ENCODE results near the gene TRPC1.
"Not testable (repeated sequence)": the region's sequence is repeated elsewhere in the genome, so short reads cannot be mapped to it uniquely, and the experiment has no call there.

TRPC1 gene

DNA sequence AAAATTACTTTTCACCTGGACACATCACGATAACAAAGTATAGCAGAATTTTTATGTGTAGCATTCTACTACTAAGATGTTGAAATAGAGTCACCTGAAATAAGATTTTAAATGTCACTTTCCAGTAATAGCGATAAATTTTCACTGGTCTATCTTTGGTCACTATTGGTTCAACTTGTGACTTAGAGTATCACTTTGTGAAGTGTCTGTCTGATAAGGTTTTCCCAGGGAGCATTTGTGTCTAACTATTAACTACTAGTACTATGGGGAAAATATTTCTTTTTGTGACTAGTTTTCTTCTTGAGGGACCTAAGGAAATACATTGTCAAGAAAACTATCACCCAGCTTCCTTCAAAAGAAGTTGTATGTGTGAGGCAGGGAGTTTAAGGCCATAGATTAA is 11.0 kb downstream of the TRPC1 start:
- H3K36me3 ChIP-seq, result no peaks in the 10 kb centered on the region
- H3K4me3 ChIP-seq (ENCODE audit: low read depth, low read length), result no peak overlapping the region
- TF ChIP-seq, protein P1, sequence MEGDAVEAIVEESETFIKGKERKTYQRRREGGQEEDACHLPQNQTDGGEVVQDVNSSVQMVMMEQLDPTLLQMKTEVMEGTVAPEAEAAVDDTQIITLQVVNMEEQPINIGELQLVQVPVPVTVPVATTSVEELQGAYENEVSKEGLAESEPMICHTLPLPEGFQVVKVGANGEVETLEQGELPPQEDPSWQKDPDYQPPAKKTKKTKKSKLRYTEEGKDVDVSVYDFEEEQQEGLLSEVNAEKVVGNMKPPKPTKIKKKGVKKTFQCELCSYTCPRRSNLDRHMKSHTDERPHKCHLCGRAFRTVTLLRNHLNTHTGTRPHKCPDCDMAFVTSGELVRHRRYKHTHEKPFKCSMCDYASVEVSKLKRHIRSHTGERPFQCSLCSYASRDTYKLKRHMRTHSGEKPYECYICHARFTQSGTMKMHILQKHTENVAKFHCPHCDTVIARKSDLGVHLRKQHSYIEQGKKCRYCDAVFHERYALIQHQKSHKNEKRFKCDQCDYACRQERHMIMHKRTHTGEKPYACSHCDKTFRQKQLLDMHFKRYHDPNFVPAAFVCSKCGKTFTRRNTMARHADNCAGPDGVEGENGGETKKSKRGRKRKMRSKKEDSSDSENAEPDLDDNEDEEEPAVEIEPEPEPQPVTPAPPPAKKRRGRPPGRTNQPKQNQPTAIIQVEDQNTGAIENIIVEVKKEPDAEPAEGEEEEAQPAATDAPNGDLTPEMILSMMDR (IDR thresholded peaks at IDR 0.05; ENCODE audit: low read depth, low read length), result no peak
- no peaks in the 10 kb centered on the region for H3K9me3 ChIP-seq (ENCODE audit: severe bottlenecking)
- no peak overlapping the region for H3K27ac ChIP-seq
- no peaks in the 10 kb centered on the region for H3K27me3 ChIP-seq (ENCODE audit: insufficient read depth, low read depth, severe bottlenecking)
- no peak for DNase-seq

DNA sequence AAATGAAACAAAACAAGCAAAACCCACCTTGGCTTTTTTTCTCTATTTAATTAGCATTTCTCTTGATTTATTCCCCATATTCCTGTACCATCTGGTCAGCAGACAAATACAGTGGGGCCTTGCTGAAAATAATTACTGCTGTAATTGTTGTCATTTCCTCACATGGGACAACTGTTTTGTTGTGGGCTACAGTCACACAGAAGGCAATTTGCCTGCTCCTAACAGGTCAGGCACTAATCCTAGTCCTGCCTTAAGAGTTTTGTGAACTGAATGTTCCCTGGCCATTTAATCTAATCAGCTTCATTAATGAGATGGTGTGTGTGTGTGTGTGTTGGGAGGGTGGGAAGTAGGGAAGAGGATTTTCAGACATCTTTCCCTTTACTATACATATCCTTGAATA is 11.6 kb downstream of the TRPC1 start:
- H3K27ac ChIP-seq, result no peak overlapping the region
- no peaks in the 10 kb centered on the region for H3K27me3 ChIP-seq (ENCODE audit: insufficient read depth, low read depth, severe bottlenecking)
- TF ChIP-seq, protein P1 (IDR thresholded peaks at IDR 0.05; ENCODE audit: low read depth, low read length), result no peak
- no peaks in the 10 kb centered on the region for H3K36me3 ChIP-seq
- H3K4me3 ChIP-seq (ENCODE audit: low read depth, low read length), result no peak overlapping the region
- no peaks in the 10 kb centered on the region for H3K9me3 ChIP-seq (ENCODE audit: severe bottlenecking)
- DNase-seq, result peak; percentile 23

DNA sequence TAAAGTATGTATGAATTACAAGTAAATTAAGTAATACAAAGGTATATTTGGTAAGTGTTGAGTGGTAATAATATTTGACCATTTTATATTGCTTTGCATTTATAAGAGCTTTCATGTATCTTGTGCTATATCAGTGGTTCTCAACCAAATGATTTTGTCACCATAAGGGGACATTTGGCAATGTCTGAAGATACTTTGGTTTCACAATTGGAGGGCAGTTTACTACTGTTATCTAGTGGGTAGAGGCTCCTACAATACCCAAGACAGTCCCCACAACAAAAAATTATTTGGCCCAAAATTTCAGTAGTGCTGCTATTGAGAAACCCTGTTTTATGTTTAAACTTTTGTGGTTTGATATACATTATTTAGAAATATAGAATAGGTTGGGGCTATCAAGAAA is 14.6 kb downstream of the TRPC1 start:
- Histone ChIP-seq H3K27ac (no peak overlapping the region), H3K27me3 (ENCODE audit: insufficient read depth, low read depth, severe bottlenecking) (no peaks in the 10 kb centered on the region), H3K36me3 (no peaks in the 10 kb centered on the region), H3K4me3 (ENCODE audit: low read depth, low read length) (no peak overlapping the region), H3K9me3 (ENCODE audit: severe bottlenecking) (no peaks in the 10 kb centered on the region)
- no peak for DNase-seq
- TF ChIP-seq, protein P1 (IDR thresholded peaks at IDR 0.05; ENCODE audit: low read depth, low read length), result no peak

DNA sequence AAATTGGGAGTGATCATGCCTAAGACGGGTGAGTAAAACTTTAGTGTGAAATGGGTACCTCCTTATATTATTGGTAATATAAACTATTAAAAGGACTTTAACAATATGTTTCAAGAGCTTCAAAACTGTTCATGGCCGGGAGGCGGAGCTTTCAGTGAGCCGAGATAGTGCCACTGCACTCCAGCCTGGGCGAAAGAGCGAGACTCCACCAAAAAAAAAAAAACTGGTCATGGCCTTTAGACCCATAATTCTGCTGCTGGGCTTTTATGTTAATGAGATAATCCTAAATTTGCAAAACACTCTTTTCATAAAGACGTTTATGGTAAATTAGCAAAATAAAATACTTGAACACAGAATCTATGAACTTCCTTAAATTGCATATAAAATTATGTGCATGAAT is 22.8 kb downstream of the TRPC1 start:
- Histone ChIP-seq H3K27ac (no peak overlapping the region), H3K27me3 (ENCODE audit: insufficient read depth, low read depth, severe bottlenecking) (no peaks in the 10 kb centered on the region), H3K36me3 (peaks cover 12% of the 10 kb centered on the region; the same call in 1 of the 2 replicates), H3K4me3 (ENCODE audit: low read depth, low read length) (no peak overlapping the region), H3K9me3 (ENCODE audit: severe bottlenecking) (peaks cover 2% of the 10 kb centered on the region)
- TF ChIP-seq, protein P1 (IDR thresholded peaks at IDR 0.05; ENCODE audit: low read depth, low read length), result no peak
- no peak for DNase-seq

DNA sequence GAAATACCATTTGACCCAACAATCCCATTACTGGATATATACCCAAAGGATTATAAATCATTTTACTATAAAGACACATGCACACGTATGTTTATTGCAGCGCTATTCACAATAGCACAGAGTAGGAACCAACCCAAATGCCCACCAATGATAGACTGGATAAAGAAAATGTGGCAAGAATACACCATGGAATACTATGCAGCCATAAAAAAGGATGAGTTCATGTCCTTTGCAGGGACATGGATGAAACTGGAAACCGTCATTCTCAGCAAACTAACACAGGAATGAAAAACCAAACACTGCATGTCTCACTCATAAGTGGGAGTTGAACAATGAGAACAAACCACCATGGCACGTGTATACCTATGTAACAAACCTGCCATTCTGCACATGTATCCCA is 26.7 kb downstream of the TRPC1 start:
- not testable (repeated sequence) for H3K27me3 ChIP-seq (ENCODE audit: insufficient read depth, low read depth, severe bottlenecking); DNase-seq; H3K27ac ChIP-seq; H3K9me3 ChIP-seq (ENCODE audit: severe bottlenecking); H3K4me3 ChIP-seq (ENCODE audit: low read depth, low read length)
- H3K36me3 ChIP-seq, result peaks cover 12% of the 10 kb centered on the region; the same call in 1 of the 2 replicates

DNA sequence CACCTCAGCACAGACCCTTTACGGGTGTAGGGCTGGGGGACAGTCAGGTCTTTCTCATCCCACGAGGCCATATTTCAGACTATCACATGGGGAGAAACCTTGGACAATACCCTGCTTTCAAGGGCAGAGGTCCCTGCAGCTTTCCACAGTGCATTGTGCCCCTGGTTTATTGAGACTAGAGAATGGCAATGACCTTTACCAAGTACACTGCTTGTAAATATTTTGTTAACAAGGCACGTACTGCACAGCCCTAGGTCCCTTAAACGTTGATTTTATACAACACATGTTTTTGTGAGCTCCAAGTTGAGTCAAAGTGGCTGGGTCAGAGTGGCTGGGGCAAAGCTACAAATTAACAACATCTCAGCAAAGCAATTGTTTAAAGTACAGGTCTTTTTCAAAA is 28.8 kb downstream of the TRPC1 start:
- not testable (repeated sequence) for H3K4me3 ChIP-seq (ENCODE audit: low read depth, low read length); H3K27ac ChIP-seq; H3K9me3 ChIP-seq (ENCODE audit: severe bottlenecking); H3K27me3 ChIP-seq (ENCODE audit: insufficient read depth, low read depth, severe bottlenecking); DNase-seq
- H3K36me3 ChIP-seq, result peaks cover 12% of the 10 kb centered on the region; the same call in 1 of the 2 replicates

DNA sequence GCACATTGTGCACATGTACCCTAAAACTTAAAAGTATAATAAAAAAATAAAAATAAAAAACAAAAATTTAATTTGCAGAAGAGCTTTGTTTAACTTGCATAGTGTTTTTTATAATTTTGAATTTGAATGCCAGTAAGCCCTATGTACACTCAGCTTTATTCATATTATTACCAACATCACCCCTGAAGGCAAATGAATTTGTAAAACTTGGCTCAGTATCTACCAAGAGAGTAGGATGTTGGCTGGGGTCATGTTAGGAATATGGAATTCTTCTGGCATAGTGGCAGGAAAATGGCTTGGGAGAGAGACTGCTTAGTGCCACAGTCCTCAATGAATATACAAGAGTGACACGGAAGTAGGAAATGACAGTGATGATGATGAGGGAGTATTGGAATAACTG is 30.7 kb downstream of the TRPC1 start:
- TF ChIP-seq, protein P1 (IDR thresholded peaks at IDR 0.05; ENCODE audit: low read depth, low read length), result no peak
- Histone ChIP-seq H3K27me3 (ENCODE audit: insufficient read depth, low read depth, severe bottlenecking) (no peaks in the 10 kb centered on the region), H3K4me3 (ENCODE audit: low read depth, low read length) (no peak overlapping the region), H3K36me3 (peaks cover 2% of the 10 kb centered on the region; the same call in 1 of the 2 replicates), H3K27ac (no peak overlapping the region), H3K9me3 (ENCODE audit: severe bottlenecking) (peaks cover 2% of the 10 kb centered on the region)
- no peak for DNase-seq
